D721Med (cell line): ENCODE data around the gene C22orf42.
"Not testable (repeated sequence)": the region's sequence is repeated elsewhere in the genome, so short reads cannot be mapped to it uniquely, and the experiment has no call there.

ENCODE experiments used
- DNase-seq: peaks from one replicate; pipeline ENCODE4 v3.0.0; 2011; ENCODE audit warnings: low spot score; ENCODE audit not compliant: insufficient read length
- FAIRE-seq: peaks from 2 replicates; lab custom pipeline; 2011; peaks lifted over from hg19 to GRCh38; lab: Jason Lieb, UNC
- CTCF ChIP-seq: IDR thresholded peaks from 2 replicates; pipeline ENCODE4 v1.5.1; 2012; ENCODE audit warnings: mild to moderate bottlenecking, control low read depth; ENCODE audit not compliant: insufficient read depth; ENCODE audit errors: missing control alignments

C22orf42 gene

GRCh38 chr22:32175683-32176644 lies 16.9 kb upstream of the C22orf42 start:
- no peak for DNase-seq
- no peak for FAIRE-seq
- no peak for TF ChIP-seq CTCF

- TF ChIP-seq CTCF, result no peak
- DNase-seq (no peak), FAIRE-seq (no peak)
Observed at GRCh38 chr22:32175115-32175514, 16.0 kb upstream of the C22orf42 start.

- FAIRE-seq (no peak), DNase-seq (no peak)
- no peak for TF ChIP-seq CTCF
Observed at GRCh38 chr22:32165681-32166080, 6.6 kb upstream of the C22orf42 start.

- FAIRE-seq (no peak), DNase-seq (no peak)
- no peak for TF ChIP-seq CTCF
Observed at GRCh38 chr22:32164075-32164860, 5.2 kb upstream of the C22orf42 start.

- not testable (repeated sequence) for DNase-seq
Observed at GRCh38 chr22:32160411-32160810, 1.3 kb upstream of the C22orf42 start.

GRCh38 chr22:32157632-32158031 lies 1.5 kb downstream of the C22orf42 start:
- FAIRE-seq, DNase-seq: not testable (repeated sequence)

More at GRCh38 chr22:32160411-32160810, 1.3 kb upstream of the C22orf42 start:
- FAIRE-seq, result not testable (repeated sequence)

- FAIRE-seq, DNase-seq: not testable (repeated sequence)
Observed at GRCh38 chr22:32154727-32155126, 4.4 kb downstream of the C22orf42 start.

- DNase-seq, FAIRE-seq: not testable (repeated sequence)
Observed at GRCh38 chr22:32151641-32152040, 7.5 kb downstream of the C22orf42 start.

GRCh38 chr22:32150647-32151046 lies 8.5 kb downstream of the C22orf42 start:
- not testable (repeated sequence) for FAIRE-seq, DNase-seq

- DNase-seq, FAIRE-seq: not testable (repeated sequence)
Observed at GRCh38 chr22:32148372-32148771, 10.7 kb downstream of the C22orf42 start.

- not testable (repeated sequence) for DNase-seq, FAIRE-seq
Observed at GRCh38 chr22:32147128-32147527, 12.0 kb downstream of the C22orf42 start.
